Stimulated activated CD4-positive, alpha-beta T cell treated with anti-CD3 and anti-CD28 coated beads, TNF-alpha, amount 100 ng/mL, for 48 hours (primary cell): ENCODE measurements around the gene NTM.

Experiments used
- DNase-seq, 3 donors: peaks; one replicate each; pipeline ENCODE4 v3.0.0-alpha.2; 2020; ENCODE audit warnings: low read depth in 3 of 3

The NTM gene

DNA sequence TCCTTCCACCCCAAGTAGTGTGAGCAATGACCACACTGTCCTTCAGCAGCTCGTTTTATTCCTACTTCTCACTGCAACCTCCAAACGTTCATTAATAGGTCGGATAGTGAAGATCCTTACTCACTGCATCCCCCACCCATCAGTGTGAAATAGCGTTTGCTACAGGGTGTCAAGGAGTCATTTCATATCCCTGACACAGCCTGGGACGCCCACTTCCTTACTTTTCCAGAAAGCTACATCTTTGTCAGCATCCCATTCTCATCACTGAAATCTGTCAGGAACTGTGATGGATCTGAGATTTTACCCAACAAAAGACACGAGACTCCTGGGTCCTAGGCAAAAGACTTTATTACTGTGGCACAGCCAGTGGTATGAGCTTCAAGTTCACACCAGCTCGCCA lies 592.4 kb downstream of the NTM start:
- DNase-seq, result no peak

- no peak for DNase-seq
Observed at GRCh38 chr11:131964698-131965483, 594.5 kb downstream of the NTM start.

DNA sequence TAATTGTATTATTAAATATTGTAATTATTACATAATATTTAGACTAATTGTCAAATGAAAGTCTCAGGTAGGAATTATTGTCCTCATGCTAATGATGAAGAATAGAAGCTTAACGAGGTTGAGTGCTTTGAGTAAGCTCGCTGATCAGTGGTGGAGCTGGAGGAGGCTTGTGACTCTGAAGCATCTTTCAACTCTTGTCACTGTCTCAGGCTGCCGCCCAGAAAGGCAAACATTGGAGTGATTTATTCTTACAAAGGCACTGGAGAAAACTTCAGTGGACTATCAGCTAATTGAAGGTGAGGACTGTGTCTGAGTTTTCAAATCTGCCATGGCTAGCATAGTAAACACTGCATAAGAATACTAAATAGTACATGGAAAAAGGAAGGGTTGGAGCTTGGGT lies 595.1 kb downstream of the NTM start:
- no peak for DNase-seq

- DNase-seq, result no peak
Observed at GRCh38 chr11:131966667-131967066, 596.3 kb downstream of the NTM start.

DNA sequence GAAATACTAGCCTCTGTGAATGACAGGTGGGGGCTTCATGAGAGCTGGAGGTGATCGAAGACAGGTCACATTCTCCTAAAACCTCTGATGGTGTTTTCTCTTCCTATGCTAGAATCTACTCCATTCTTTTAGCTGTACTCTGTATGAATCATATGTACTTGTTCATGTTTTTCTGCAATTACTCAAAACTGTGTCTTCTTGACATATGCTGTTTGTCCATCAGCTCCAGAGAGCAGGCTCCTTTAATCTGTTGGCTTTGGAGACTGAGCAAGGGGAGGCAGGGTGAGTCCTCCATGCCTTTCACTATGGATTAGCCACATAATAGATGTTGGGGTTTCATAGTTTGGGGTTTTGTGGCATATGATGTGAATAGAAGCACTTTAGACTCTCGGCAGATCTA lies 598.8 kb downstream of the NTM start:
- no peak for DNase-seq

GRCh38 chr11:131973061-131973460 lies 602.6 kb downstream of the NTM start:
- no peak for DNase-seq

DNA sequence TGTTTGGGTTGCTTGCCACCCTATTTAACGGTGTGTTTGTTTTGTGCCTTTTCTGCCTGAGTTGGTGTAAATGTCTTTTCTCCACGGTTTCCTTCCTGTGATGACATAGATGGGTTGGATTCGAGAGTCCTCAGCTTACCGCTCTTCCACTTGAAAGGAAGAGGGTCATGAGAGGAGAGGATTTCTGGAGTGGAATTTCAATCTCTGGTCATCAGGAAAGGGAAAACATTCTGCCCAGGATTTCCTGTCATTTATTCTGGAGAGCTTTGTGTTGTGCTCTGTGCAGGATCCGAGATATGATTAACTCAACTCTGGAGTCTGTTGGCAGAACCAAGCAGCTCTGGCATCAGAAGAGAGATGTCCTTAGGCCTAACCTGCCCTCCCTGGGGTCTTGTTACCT lies 605.2 kb downstream of the NTM start:
- no peak for DNase-seq

- DNase-seq, result no peak
Observed at GRCh38 chr11:131976021-131976420, 605.6 kb downstream of the NTM start.

GRCh38 chr11:131977231-131977630 lies 606.8 kb downstream of the NTM start:
- no peak for DNase-seq

GRCh38 chr11:131977854-131978253 lies 607.4 kb downstream of the NTM start:
- no peak for DNase-seq

DNA sequence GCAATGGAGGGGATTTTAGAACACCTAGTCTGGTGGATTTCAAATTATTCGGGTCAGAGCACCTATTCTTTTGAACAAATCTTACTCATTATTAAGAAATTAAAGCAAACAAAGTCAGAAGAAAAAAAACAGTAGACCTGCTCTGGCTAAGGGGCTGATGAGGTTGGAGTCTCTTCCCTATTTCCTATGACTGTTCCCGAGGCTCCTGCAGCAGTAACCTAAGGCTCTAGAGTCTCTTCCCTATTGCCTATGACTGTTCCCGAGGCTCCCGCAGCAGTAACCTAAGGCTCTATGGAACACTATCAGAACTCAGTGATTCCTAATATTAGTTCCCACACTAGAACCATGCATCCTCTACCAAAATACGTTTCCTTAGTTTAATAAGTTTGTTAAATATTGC lies 607.9 kb downstream of the NTM start:
- DNase-seq, result no peak

- DNase-seq, result no peak
Observed at GRCh38 chr11:131979364-131979763, 608.9 kb downstream of the NTM start.

- DNase-seq, result no peak
Observed at GRCh38 chr11:131980199-131980598, 609.8 kb downstream of the NTM start.

- no peak for DNase-seq
Observed at GRCh38 chr11:131980888-131981668, 610.7 kb downstream of the NTM start.

GRCh38 chr11:131982154-131982553 lies 611.7 kb downstream of the NTM start:
- no peak for DNase-seq

GRCh38 chr11:131985846-131986301 lies 615.5 kb downstream of the NTM start:
- no peak for DNase-seq

DNA sequence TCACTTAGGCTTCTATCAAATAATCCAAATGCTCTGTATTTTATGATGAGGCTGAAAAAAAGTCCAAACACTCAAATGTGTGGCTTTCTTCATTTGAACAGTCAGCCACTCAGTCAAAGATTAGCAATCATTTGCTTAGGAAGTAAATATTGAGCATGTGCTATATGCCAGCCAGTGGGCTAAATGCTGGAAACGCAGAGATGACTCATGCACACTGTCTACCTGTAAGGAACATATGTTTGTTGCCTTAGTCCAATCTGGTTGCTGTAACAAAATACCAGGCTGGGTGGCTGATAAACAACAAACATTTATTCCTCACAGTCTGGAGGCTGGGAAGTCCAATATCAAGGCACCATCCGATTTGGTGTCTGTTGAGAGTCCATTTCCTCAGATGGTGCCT lies 617.3 kb downstream of the NTM start:
- DNase-seq, result no peak

- DNase-seq, result no peak
Observed at GRCh38 chr11:131991606-131992005, 621.2 kb downstream of the NTM start.

- DNase-seq, result no peak
Observed at GRCh38 chr11:131993246-131993645, 622.8 kb downstream of the NTM start.

GRCh38 chr11:131998020-131998419 lies 627.6 kb downstream of the NTM start:
- DNase-seq, result no peak

GRCh38 chr11:131999084-131999483 lies 628.7 kb downstream of the NTM start:
- DNase-seq, result no peak

GRCh38 chr11:131999955-132000354 lies 629.5 kb downstream of the NTM start:
- no peak for DNase-seq

- no peak for DNase-seq
Observed at GRCh38 chr11:132005887-132006286, 635.5 kb downstream of the NTM start.
